Sigmoid colon (tissue), 4 donors: Measurements from ENCODE around the gene KRTAP19-2.

Experiments
- CTCF ChIP-seq, 4 experiments: fragments of 450-650 bp in 3 of 4; fragments of 200-600 bp in 1 of 4; IDR thresholded peaks; one replicate each; pipeline ENCODE4 v1.5.1; 2016 to 2019; ENCODE audit warnings: antibody characterized with exemption in 4 of 4, mild to moderate bottlenecking in 3 of 4, moderate library complexity in 2 of 4
- EP300 ChIP-seq, 4 donors: sonication (generic); formaldehyde crosslinking; IDR thresholded peaks; one replicate each; pipeline ENCODE4 v1.6.1; 2017; ENCODE audit warnings: antibody characterized with exemption in 4 of 4
- POLR2A ChIP-seq, 2 donors: fragments of 450-650 bp; IDR thresholded peaks; one replicate each; pipeline ENCODE4 v1.6.1; 2016; ENCODE audit warnings: antibody characterized with exemption in 2 of 2, mild to moderate bottlenecking in 2 of 2, moderate library complexity in 2 of 2
- POLR2AphosphoS5 ChIP-seq, 4 donors: sonication (generic); formaldehyde crosslinking; IDR thresholded peaks; one replicate each; pipeline ENCODE4 v1.6.1; 2017; ENCODE audit warnings: antibody characterized with exemption in 4 of 4

GRCh38 chr21:30444204-30444603, 43.0 kb downstream of the KRTAP19-2 start:
- TF ChIP-seq CTCF (IDR thresholded peaks at IDR 0.05) (no peak), POLR2A (IDR thresholded peaks at IDR 0.05) (no peak), EP300 (IDR thresholded peaks at IDR 0.05) (no peak), POLR2AphosphoS5 (IDR thresholded peaks at IDR 0.05) (no peak)
